GM18868 (cell line): ENCODE data around the gene CALR3.
"Not testable (repeated sequence)": the region's sequence is repeated elsewhere in the genome, so short reads cannot be mapped to it uniquely, and the experiment has no call there.

Experiments used
- ATAC-seq: cut with Tn5 transposase; IDR thresholded peaks from one replicate; pipeline ENCODE4 v1.9.1; 2021; ENCODE audit warnings: mild to moderate bottlenecking, moderate library complexity; ENCODE audit not compliant: unreplicated experiment

The CALR3 gene

GRCh38 chr19:16524991-16525734, 29.2 kb upstream of the CALR3 start:
- ATAC-seq = no peak

- ATAC-seq = no peak
Measured at GRCh38 chr19:16522559-16523377, 26.8 kb upstream of the CALR3 start.

GRCh38 chr19:16521715-16522289, 25.8 kb upstream of the CALR3 start:
- ATAC-seq = no peak

- no peak for ATAC-seq
Measured at GRCh38 chr19:16520986-16521624, 25.1 kb upstream of the CALR3 start.

- no peak for ATAC-seq
Measured at GRCh38 chr19:16520074-16520973, 24.4 kb upstream of the CALR3 start.

- ATAC-seq = no peak
Measured at GRCh38 chr19:16519230-16519687, 23.3 kb upstream of the CALR3 start.

GRCh38 chr19:16518483-16519229, 22.7 kb upstream of the CALR3 start:
- ATAC-seq = no peak

- no peak for ATAC-seq
Measured at GRCh38 chr19:16518061-16518460, 22.1 kb upstream of the CALR3 start.

- ATAC-seq = no peak
Measured at GRCh38 chr19:16516923-16517610, 21.1 kb upstream of the CALR3 start.

- no peak for ATAC-seq
Measured at GRCh38 chr19:16516381-16516780, 20.4 kb upstream of the CALR3 start.

- no peak for ATAC-seq
Measured at GRCh38 chr19:16514383-16515019, 18.5 kb upstream of the CALR3 start.

- ATAC-seq = not testable (repeated sequence)
Measured at GRCh38 chr19:16512611-16513010, 16.6 kb upstream of the CALR3 start.

- no peak for ATAC-seq
Measured at GRCh38 chr19:16509141-16510061, 13.4 kb upstream of the CALR3 start.

GRCh38 chr19:16508546-16508945, 12.6 kb upstream of the CALR3 start:
- no peak for ATAC-seq

- ATAC-seq = no peak
Measured at GRCh38 chr19:16506961-16507360, 11.0 kb upstream of the CALR3 start.

GRCh38 chr19:16506161-16506560, 10.2 kb upstream of the CALR3 start:
- ATAC-seq = not testable (repeated sequence)

GRCh38 chr19:16504271-16504670, 8.3 kb upstream of the CALR3 start:
- ATAC-seq = no peak
